Measurements from ENCODE around the gene TM7SF2. TPM values are rescaled to one million over a fixed set of nuclear protein-coding genes. Genes with fewer than 3 reads are reported as not detected.

Gene TM7SF2
- total and polyA plus RNA-seq, 2 of the 13 experiments (the other 11 are each of a cell fraction or from before 2014, with no cell fraction given): 56.0 to 66.9 TPM

- TF ChIP-seq MNT (IDR thresholded peaks at IDR 0.05) (peak; percentile 84), STAG1 (CRISPR knock-in tag; IDR thresholded peaks at IDR 0.05) (peak; percentile 94), ZBTB7B (CRISPR knock-in tag; IDR thresholded peaks at IDR 0.05) (no peak), ZNF333 (CRISPR knock-in tag; IDR thresholded peaks at IDR 0.05; ENCODE audit: borderline replicate concordance) (no peak), HNF1A (IDR thresholded peaks at IDR 0.05; ENCODE audit: low read depth) (no peak), HNF1A (CRISPR knock-in tag; IDR thresholded peaks at IDR 0.05; ENCODE audit: borderline replicate concordance) (peak; percentile 66; the same call in 1 of the 2 replicates), PHF20 (CRISPR knock-in tag; IDR thresholded peaks at IDR 0.05) (peak; percentile 88), ZNF784 (CRISPR knock-in tag; IDR thresholded peaks at IDR 0.05; ENCODE audit: borderline replicate concordance) (no peak; the same call in 1 of the 2 replicates), ZBTB40 (IDR thresholded peaks at IDR 0.05) (peak; percentile 92), ZBTB40 (CRISPR knock-in tag; IDR thresholded peaks at IDR 0.05) (peak; percentile 90)
These were observed 5.8 kb downstream of the TM7SF2 start, which contains the start of gene ZNHIT2 (continued) for GRCh38 chr11:65117206-65118096.

Data from HepG2 (cell line).